IMR-90 (cell line): ENCODE results near the gene CD82.

Experiments used
- CHD1 ChIP-seq: IDR thresholded peaks from 2 replicates; pipeline ENCODE4 v1.6.1; 2012; ENCODE audit warnings: low read depth, low read length, improper control_type of control experiment
- FOS ChIP-seq: fragments of 150-350 bp; IDR thresholded peaks from 2 replicates; pipeline ENCODE4 v1.6.1; 2016; ENCODE audit warnings: low read depth, low read length
- MAFK ChIP-seq: IDR thresholded peaks from 2 replicates; pipeline ENCODE4 v1.6.1; 2012; ENCODE audit warnings: low read depth, low read length, improper control_type of control experiment
- MAZ ChIP-seq: IDR thresholded peaks from 2 replicates; pipeline ENCODE4 v1.6.1; 2012; ENCODE audit warnings: low read depth, mild to moderate bottlenecking, low read length, improper control_type of control experiment, moderate library complexity, borderline replicate concordance
- MXI1 ChIP-seq: IDR thresholded peaks from 2 replicates; pipeline ENCODE4 v1.6.1; 2012; ENCODE audit warnings: low read depth, mild to moderate bottlenecking, low read length, moderate library complexity, borderline replicate concordance
- NFE2L2 ChIP-seq: fragments of 150-350 bp; IDR thresholded peaks from 2 replicates; pipeline ENCODE4 v1.6.1; 2016; ENCODE audit warnings: low read depth, mild to moderate bottlenecking, low read length
- POLR2A ChIP-seq: IDR thresholded peaks from 2 replicates; pipeline ENCODE4 v1.6.1; 2012; ENCODE audit warnings: mild to moderate bottlenecking, low read depth, low read length
- RAD21 ChIP-seq: IDR thresholded peaks from 2 replicates; pipeline ENCODE4 v1.6.1; 2012; ENCODE audit warnings: low read length, improper control_type of control experiment
- RCOR1 ChIP-seq: IDR thresholded peaks from 2 replicates; pipeline ENCODE4 v1.6.1; 2012; ENCODE audit warnings: mild to moderate bottlenecking, low read length, improper control_type of control experiment; ENCODE audit not compliant: insufficient replicate concordance
- SMC3 ChIP-seq: fragments of 150-350 bp; IDR thresholded peaks from 2 replicates; pipeline ENCODE4 v1.6.1; 2016; ENCODE audit warnings: low read depth, mild to moderate bottlenecking, antibody characterized with exemption, low read length, moderate library complexity
- TF ChIP-seq, protein P1 (sequence below): conservative IDR thresholded peaks from 2 replicates; pipeline ENCODE4 v1.5.1; 2012; ENCODE audit warnings: mild to moderate bottlenecking, low read depth, low read length, improper control_type of control experiment
- TF ChIP-seq, protein P2 (sequence below): fragments of 150-350 bp; IDR thresholded peaks from 2 replicates; pipeline ENCODE4 v1.6.1; 2016; ENCODE audit warnings: low read depth, mild to moderate bottlenecking, low read length, moderate library complexity, borderline replicate concordance
- TF ChIP-seq, protein P3 (sequence below): fragments of 150-350 bp; IDR thresholded peaks from 2 replicates; pipeline ENCODE4 v1.6.1; 2017; ENCODE audit warnings: mild to moderate bottlenecking, antibody characterized with exemption, low read length, low read depth

DNA sequence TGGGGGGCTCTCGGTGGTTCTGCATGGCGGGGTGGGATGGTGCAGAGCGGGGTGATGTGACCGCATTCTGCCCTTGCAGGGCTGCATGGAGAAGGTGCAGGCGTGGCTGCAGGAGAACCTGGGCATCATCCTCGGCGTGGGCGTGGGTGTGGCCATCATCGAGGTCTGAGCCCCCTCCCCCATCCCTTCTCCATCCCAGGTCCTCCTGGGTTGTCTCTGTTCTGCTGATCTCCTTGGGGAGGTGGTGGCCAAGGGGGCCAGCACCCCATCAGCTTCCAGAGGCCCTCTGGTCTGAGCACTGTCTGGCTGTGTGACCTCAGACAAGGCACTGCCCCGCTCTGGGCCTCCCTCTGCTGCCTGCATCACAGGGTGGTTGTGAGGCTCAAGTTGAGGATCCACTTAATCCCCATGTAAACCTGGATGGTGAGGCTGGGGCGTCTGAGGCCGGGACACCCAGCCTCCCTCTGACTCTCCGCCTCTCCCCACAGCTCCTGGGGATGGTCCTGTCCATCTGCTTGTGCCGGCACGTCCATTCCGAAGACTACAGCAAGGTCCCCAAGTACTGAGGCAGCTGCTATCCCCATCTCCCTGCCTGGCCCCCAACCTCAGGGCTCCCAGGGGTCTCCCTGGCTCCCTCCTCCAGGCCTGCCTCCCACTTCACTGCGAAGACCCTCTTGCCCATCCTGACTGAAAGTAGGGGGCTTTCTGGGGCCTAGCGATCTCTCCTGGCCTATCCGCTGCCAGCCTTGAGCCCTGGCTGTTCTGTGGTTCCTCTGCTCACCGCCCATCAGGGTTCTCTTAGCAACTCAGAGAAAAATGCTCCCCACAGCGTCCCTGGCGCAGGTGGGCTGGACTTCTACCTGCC is 53.3 kb downstream of the CD82 start:
- TF ChIP-seq RAD21 (no peak), MAZ (no peak), POLR2A (no peak), MXI1 (no peak), MAFK (no peak), NFE2L2 (no peak), FOS (no peak), SMC3 (no peak), CHD1 (no peak), RCOR1 (no peak)
- TF ChIP-seq, protein P1, sequence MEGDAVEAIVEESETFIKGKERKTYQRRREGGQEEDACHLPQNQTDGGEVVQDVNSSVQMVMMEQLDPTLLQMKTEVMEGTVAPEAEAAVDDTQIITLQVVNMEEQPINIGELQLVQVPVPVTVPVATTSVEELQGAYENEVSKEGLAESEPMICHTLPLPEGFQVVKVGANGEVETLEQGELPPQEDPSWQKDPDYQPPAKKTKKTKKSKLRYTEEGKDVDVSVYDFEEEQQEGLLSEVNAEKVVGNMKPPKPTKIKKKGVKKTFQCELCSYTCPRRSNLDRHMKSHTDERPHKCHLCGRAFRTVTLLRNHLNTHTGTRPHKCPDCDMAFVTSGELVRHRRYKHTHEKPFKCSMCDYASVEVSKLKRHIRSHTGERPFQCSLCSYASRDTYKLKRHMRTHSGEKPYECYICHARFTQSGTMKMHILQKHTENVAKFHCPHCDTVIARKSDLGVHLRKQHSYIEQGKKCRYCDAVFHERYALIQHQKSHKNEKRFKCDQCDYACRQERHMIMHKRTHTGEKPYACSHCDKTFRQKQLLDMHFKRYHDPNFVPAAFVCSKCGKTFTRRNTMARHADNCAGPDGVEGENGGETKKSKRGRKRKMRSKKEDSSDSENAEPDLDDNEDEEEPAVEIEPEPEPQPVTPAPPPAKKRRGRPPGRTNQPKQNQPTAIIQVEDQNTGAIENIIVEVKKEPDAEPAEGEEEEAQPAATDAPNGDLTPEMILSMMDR = no peak
- TF ChIP-seq, protein P2, sequence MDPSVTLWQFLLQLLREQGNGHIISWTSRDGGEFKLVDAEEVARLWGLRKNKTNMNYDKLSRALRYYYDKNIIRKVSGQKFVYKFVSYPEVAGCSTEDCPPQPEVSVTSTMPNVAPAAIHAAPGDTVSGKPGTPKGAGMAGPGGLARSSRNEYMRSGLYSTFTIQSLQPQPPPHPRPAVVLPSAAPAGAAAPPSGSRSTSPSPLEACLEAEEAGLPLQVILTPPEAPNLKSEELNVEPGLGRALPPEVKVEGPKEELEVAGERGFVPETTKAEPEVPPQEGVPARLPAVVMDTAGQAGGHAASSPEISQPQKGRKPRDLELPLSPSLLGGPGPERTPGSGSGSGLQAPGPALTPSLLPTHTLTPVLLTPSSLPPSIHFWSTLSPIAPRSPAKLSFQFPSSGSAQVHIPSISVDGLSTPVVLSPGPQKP = no peak
- TF ChIP-seq, protein P3, sequence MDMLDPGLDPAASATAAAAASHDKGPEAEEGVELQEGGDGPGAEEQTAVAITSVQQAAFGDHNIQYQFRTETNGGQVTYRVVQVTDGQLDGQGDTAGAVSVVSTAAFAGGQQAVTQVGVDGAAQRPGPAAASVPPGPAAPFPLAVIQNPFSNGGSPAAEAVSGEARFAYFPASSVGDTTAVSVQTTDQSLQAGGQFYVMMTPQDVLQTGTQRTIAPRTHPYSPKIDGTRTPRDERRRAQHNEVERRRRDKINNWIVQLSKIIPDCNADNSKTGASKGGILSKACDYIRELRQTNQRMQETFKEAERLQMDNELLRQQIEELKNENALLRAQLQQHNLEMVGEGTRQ = no peak
